GM12865 (cell line): ENCODE results near the gene CCDC40.
A peak's percentile ranks its signal among the peaks of the same experiment; 100 is the strongest.

ENCODE experiments used
- DNase-seq: peaks from one replicate; pipeline ENCODE4 v3.0.0; 2010; ENCODE audit warnings: low read depth
- H3K4me3 ChIP-seq: 2 replicates; pipeline ENCODE4 v1.5.1; 2011; ENCODE audit warnings: mild to moderate bottlenecking, low read depth, low read length, control low read depth
- CTCF ChIP-seq: IDR thresholded peaks from 2 replicates; pipeline ENCODE4 v1.5.1; 2011; ENCODE audit warnings: low read length, control low read depth, low read depth, inconsistent platforms; ENCODE audit not compliant: insufficient read depth; ENCODE audit errors: missing control alignments

Gene CCDC40

GRCh38 chr17:80007939-80008338, 28.5 kb upstream of the CCDC40 start:
- no peak for TF ChIP-seq CTCF
- no peak for DNase-seq
- H3K4me3 ChIP-seq, result no peak overlapping the region

GRCh38 chr17:80008383-80008840, 28.0 kb upstream of the CCDC40 start:
- TF ChIP-seq CTCF, result peak; percentile 92
- no peak overlapping the region for H3K4me3 ChIP-seq
- peak; percentile 67 for DNase-seq

- no peak overlapping the region for H3K4me3 ChIP-seq
- DNase-seq, result no peak
- no peak for TF ChIP-seq CTCF
Observed at GRCh38 chr17:80008848-80009247, 27.6 kb upstream of the CCDC40 start.

GRCh38 chr17:80009391-80010282, 26.8 kb upstream of the CCDC40 start:
- DNase-seq, result no peak
- no peak overlapping the region for H3K4me3 ChIP-seq
- TF ChIP-seq CTCF, result no peak

- TF ChIP-seq CTCF, result no peak
- no peak overlapping the region for H3K4me3 ChIP-seq
- no peak for DNase-seq
Observed at GRCh38 chr17:80010283-80010858, 26.1 kb upstream of the CCDC40 start.

- no peak for TF ChIP-seq CTCF
- no peak overlapping the region for H3K4me3 ChIP-seq
- no peak for DNase-seq
Observed at GRCh38 chr17:80011989-80012555, 24.4 kb upstream of the CCDC40 start.
